SKM-1 (cell line): ENCODE data around the gene SAMD15.
"Not testable (repeated sequence)": the region's sequence is repeated elsewhere in the genome, so short reads cannot be mapped to it uniquely, and the experiment has no call there.

Experiments
- DNase-seq: peaks from one replicate; lab custom pipeline; 2025; ENCODE audit not compliant: unreplicated experiment; lab: John Stamatoyannopoulos, UW

SAMD15 gene

DNA sequence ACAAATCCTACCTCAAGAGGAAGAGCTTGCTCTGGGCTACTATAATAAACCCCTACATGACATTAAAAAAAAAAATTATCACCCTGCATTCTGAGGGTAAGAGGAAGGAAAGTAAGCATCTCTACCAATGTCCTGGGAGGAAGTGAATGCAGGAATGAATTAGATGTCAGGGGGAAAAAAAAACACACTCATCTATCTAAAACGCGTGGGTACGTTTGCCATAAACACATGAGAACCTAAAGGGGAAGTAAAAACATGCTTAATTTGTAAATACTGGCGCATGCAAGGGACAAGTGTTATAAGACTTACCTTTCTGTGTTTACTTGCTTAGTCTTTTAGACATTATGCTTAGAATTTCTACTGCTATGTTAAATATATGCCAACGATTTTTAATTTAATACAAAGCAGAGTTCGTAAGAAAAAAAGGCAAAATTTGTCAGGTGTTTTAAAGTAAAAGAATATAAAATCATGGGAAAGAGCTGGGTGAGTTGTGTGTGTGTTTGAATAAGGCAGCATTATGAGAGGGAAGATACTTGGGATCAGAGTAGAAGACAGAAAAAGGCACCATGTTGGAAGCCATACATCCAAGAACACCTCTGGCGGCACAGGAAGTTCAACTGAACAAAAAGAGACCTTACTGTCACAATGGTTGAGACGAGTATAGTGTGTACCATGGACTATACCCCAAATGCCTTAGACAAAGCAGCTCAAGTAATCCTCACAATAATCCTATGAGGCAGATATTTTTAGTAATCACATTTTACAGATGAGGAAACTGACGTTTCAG is 1.8 kb upstream of the SAMD15 start:
- no peak for DNase-seq

DNA sequence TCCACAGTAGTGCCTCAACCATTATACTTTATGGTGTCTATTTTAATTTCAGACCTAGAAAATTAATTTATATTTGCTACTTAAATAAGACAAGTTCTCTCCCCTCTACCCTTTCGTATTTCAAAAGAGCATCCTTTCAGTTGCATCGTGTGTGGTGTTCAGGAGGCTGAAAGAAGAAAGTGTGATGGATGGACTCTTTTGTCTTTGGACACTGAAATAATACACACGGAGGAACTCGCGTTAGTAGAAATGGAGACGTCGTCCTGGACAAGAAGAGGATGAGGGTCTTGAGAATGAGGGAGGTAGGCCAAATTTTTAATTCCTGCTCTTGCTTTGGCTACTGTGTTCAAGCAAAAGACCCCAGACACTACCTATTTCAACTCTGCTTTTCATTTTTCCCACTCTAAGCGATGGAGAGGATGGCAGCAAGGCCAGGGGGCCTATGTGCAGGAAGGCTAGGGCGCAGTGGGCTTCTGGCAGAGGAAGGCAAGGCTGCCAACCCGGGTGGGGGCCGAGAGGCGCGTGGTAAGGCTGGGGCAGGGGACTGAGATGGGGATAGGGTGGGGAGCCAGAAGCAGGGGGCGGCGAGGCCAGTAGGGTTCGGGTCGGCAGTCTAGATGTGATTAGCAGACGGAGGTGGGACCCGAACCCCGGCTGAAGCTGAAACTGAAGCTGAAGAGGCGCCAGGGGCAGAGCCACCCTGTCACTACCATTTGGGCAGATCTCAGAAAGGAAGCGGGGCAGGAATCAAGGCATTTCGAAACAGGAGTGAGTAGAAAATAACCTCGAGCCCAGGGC is 1.0 kb upstream of the SAMD15 start:
- no peak for DNase-seq

DNA sequence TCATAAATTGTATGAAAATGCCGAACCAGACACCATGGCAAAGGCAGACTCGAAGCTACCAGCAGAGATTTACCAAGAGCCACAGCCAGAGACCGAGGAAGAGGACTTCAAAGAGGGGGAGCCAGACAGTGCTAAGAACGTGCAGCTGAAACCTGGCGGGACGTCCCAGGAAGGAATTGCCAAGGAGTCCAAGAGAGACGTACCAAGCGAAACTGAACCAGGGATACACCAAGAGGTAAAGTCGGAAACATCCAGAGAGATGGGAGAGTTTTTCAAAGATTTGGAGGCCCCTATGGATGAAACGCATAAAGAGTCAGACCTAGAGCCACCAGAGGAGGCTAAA is 294 bp downstream of the SAMD15 start:
- no peak for DNase-seq

DNA sequence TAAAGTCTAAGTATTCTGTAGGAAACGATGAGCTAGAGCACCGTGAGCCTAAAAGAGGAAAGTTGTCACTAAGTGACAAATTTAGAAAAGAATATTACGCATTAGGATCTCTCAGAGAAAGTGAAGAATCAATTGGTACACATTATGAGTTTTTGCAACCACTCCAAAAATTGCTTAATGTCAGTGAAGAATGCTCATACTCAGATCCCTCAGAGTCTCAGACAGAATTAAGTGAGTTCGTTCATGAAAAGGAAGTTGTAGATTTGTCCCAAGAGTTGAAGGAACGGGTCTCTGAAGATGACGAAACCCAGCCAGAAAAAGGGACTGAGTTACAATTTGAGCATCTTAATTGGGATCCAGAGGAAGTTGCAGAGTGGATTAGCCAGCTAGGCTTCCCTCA is 1.5 kb downstream of the SAMD15 start:
- no peak for DNase-seq

DNA sequence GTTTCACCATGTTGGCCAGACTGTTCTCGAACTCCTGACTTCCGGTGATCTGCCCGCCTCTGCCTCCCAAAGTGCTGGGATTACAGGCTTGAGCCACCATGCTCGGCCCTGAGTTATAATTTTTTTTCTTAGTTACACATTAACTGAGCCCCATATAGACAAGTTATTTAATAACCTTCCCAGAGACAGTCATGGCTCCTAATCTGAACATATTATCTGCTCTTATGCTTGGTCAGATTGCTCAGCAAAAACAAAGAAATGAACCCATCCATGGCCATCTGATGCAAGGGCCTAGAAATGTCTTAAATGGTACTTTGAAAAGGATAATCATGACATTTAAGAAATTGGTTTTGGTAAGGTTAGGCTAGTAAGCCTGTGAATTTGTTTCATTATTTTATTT is 13.0 kb downstream of the SAMD15 start:
- no peak for DNase-seq

DNA sequence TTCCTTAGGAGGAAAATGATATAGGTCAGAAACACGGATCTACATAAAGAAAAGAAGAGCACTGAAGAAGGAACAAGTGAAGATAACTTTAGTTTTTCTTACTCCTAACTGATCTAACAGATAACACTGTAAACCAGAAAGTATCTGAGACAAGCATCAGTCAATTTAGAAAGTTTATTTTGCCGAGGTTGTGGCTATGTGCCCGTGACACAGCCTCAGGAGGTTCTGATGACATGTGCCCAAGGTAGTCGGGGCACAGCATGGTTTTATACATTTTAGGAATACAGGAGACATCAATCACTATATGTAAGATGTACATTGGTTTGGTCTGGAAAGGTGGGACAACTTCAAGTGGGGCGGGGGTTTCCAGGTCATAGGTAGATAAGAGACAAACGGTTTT is 23.0 kb downstream of the SAMD15 start:
- DNase-seq: no peak

DNA sequence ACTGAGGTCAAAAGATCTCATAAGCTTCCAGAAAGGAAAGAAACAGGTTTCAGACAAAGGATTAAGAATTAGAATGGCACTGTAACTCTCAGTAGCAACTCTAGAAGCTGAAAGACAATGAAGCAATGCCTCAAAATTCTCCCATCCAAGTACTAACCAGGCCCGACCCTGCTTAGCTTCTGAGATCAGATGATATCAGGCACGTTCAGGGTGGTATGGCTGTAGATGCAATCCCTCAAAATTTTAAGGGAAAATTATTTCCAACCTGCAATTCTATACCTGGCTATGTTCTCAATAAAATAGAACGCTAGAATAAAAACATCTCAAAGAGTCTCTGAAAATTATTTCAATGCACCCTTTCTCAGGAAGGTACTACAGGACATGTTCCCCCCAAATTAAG is 26.6 kb downstream of the SAMD15 start:
- no peak for DNase-seq

DNA sequence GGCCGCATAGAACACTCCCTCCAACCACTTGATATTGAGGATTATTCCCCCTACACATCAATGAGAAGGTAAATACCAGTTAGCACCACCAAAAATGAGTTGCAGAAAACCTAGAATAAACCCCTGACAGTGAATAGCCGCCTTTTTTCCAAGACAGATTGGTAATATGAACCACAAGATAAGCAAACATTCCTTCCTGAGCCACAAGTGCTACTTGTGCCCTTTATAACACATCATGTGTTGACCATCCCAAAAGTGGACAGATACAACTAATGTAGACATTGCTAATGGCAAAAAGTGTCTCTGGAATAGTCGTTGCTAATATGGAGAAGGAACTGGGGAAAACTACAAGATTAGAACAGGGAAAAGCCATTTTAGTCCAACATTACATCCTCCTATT is 28.9 kb downstream of the SAMD15 start:
- DNase-seq: no peak

DNA sequence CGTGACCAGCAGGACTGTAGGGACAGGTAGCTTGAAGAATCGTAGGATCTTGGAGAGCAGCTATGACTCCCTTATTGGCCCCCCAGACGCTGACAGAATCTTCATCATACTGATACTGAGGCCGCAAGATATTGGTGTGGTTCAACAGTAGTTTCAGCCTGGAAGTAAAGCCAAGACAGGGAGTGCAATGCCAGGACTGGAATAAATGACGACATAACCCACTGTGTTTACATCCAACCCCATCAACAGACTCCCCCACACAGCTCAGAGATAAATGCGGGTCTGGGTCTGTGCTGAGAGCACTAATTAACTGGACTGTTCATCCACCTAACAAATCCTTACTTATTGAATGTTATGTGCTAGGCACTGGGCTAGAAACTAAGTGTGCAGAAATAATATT is 29.5 kb downstream of the SAMD15 start:
- DNase-seq: no peak

DNA sequence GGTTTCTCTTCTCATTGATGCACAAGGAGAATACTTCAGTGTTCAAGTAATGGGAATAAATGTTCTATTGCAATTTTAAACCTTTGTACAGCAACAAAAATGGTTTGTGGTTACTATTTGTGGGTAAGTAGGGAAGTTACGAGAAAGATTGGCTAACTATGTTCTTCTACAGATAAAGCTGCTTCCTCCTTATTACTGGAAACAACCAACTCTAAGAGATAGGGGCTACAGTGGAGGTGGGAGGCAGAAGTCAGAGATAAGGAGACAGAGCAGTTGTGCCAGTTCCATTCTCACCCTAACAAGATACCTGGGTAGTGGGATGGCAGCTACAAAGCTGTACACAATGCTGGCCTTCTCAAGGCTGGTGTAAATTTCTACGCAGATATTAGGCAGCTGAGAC is 30.0 kb downstream of the SAMD15 start:
- DNase-seq: peak; percentile 20

DNA sequence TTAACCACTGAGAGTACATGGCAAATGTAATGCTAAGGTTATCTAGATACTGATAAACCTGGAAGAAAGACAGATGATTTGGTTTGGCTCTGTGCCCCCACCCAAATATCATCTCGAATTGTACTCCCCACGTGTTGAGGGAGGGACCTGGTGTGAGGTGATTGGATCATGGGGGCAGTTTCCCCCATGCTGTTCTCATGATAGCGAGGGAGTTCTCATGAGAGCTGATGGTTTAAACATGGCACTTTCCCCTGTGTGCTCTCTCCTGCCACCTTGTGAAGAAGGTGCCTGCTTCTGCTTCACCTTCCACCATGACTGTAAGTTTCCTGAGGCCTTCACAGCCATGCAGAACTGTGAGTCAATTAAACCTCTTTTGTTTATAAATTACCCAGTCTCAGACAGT is 32.0 kb downstream of the SAMD15 start:
- DNase-seq: no peak

DNA sequence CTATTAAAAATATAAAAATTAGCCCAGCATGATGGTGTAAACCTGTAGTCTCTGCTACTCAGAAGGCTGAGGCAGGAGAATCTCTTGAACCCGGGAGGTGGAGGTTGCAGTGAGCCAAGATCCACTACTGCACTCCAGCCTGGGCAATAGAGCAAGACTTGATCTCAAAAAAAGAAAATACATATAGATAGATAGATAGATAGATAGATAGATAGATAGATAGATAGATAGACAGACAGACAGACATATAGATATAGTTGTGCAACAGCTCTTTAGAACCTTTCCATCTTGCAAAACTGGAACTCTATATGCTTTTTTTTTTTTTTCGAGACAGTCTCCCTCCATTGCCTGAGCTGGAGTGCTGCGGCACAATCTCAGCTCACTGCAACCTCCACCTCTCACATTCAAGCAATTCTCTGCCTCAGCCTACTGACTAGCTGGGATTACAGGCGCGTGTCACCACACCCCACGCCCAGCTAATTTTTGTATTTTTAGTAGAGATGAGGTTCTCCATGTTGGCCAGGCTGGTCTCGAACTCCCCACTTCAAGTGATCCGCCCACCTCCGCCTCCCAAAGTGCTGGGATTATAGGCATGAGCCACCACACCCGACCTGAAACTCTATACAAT is 38.3 kb downstream of the SAMD15 start:
- not testable (repeated sequence) for DNase-seq

DNA sequence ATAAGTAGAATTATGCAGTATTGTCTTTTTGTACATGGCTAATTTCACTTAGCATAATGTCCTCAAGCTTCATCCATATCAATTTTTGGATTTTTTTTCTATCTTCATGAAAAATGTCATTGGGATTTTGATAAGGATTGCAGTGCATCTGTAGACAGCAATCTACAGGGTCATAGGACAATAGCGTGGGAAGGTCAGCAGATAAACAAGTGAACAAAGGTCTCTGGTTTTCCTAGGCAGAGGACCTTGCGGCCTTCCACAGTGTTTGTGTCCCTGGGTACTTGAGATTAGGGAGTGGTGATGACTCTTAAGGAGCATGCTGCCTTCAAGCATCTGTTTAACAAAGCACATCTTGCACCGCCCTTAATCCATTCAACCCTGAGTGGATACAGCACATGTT is 38.9 kb downstream of the SAMD15 start:
- not testable (repeated sequence) for DNase-seq

DNA sequence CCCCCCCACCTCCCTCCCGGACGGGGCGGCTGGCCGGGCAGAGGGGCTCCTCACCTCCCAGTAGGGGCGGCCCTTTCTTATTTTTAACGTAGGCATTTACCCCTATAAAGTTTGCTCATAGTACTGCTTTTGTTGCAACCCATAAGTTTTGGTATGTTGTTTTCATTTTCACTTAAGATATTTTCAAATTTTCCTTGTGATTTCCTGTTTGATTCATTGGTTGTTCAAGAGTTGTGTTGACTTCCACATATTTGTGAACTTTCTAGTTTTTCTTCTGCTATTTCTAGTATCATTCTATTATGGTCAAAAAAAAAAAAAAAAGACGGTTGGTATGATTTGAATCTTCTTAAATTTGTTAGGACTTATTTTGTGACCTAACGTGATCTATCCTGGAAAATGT is 39.7 kb downstream of the SAMD15 start:
- no peak for DNase-seq

DNA sequence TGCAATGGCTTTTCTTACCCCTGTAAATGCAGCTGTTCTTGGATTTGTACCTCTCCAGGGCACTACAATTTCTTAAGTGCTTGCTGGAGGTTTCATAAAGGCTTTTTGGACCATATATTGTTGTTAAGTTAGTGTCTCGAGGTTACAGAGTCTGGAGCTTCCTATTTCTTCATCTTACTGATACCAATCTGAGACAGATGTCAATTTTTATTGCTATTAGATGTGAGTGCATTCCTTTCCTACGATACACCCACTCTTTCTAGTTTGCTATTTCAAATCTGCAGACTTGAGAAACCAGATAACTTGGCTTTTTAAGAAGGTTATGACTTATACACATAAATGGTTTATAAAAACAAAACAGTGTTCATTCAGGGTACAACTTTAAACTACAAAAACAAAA is 44.0 kb downstream of the SAMD15 start:
- no peak for DNase-seq

DNA sequence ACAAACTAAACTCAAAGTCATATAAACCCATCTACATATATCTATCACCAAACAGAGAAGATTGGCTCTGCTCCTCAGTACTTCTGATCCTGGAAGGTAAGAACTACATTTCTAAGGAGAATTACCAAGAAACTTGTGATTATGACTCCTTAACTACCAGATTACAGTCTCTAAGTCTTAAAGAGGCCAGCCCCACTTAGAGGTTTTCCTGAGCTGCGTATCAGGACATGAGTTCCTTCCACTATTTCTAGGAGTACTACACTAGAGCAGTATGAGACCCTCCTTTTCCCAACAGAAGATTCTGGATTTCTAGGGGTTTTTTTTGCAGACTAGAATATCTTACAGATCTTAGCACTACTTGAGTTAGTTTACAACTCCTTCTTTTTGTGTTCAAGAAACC is 46.2 kb downstream of the SAMD15 start, which contains the start of gene NOXRED1:
Gene NOXRED1 (minus strand): TSS at position 101 of the 400 bp plus-strand sequence. CDS start 634 bp downstream, outside the sequence.
- DNase-seq: no peak

DNA sequence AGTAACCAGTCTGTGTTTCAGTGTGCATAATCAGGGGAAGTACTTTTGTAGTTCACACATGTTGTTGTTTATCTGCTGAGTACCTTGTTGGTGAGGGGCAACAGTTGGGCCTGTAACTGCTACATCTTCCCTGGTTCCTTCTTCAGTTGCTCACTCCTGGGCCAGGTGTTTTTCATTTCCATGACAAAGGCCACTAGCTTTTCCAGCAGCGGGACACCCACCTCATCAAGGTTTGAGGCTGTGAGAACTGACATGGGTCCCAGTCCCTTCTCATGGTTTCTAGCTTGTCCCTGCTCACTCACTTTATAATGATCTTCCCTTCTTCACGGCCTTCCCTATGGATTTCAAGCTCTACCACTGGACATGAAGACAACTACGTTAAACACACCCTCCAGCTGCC is 47.7 kb downstream of the SAMD15 start:
- no peak for DNase-seq

DNA sequence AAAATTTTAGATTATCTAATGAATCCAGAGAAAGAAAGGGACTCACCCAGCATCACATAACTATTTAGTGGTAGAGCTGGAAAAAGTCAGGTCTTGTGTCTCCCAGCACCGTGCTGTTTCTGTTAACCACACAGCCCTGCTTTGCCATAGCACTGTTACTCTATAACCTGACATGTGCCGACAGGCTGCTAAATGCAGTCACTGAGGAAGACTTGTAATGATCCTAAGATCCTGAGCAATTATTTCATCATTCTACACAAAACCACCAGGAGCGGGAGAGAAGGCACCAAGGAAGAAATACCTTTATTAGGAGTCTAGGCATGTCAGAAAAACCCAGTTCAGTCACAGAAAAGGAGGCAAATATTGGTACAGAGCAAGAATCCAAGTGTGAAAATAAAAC is 49.2 kb downstream of the SAMD15 start:
- no peak for DNase-seq

DNA sequence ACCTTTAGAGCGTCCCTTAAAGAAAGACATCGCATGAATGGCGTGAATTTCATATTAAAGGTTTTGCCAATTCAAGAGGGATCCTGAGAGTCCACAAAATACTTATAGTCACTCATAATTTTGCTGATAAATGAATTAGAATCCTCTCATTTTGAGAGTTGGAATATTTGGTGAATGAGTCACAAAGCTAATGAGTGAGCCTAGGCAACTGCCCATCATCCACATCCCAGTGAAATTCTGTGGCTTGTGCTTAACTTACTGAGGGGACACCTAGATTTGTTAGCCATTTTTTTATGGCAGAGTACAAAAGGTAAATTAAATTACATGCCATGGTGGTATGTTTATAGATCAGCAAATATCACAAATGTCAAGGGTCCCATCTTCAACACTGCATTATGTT is 58.9 kb downstream of the SAMD15 start:
- DNase-seq: no peak

DNA sequence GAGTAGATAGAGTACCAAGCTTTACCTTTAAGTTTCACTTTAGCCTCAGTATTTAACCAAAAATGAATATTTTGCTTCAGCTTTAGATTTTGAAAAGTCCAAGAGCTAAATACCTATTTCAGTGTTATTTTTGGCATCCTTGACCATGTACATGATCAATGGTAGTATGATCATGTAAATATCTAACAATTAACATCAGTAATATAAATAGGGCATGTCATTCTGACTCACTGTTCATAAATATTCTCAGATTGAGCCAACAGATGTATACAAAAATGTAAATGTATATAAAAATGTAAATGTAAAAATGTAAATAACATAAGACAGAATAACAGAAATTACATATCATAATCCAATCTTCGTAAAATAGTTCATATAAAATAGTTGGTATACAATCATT is 61.4 kb downstream of the SAMD15 start:
- no peak for DNase-seq

DNA sequence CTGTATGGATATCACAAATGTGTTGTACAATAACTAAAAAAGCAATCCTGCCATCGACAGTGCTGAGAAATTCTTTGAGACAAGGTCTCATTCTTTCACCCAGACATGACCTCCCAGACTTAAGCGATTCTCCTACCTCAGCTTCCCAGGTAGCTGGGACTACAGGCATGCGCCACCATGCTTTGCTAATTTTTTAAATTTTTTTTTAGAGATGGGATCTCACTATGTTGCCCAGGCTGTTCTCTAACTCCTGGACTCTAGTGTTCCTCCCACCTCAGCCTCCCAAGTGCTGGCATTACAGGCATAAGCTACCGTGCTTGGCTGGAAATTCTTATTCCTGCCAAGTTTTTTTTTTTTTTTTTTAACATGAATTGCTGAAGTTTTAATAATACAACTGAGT is 62.7 kb downstream of the SAMD15 start:
- no peak for DNase-seq
